ENCODE data around the gene LPCAT3. TPM values are rescaled to one million over a fixed set of nuclear protein-coding genes. Genes with fewer than 3 reads are reported as not detected.

The LPCAT3 gene
- total and polyA plus RNA-seq, 3 experiments from 2014 or later = 20.4 to 25.5 (median 22.1) TPM

GRCh38 chr12:6958609-6959057, 59.6 kb downstream of the LPCAT3 start:
- ChIA-PET POLR2A (interaction anchor here (1.0 to 13.3 kb wide), 8 partner anchors 11 to 143 kb away, joined by 3 to 481 read pairs (median 5); partner anchors contain the start of genes ATN1, C12orf57, ENO2 and PTPN6), CTCF (interaction anchor here (1.2 to 13.3 kb wide), 9 partner anchors 10 to 155 kb away, joined by 3 to 815 read pairs (median 7); partner anchors contain the start of genes C12orf57, C1RL, PTPN6 and RNU7-1)
- Histone ChIP-seq H3K9me3 (ENCODE audit: low read length) (no peaks in the 10 kb centered on the region), H3K4me3 (ENCODE audit: low read length) (peak overlapping the region; percentile 54), H3K27me3 (ENCODE audit: insufficient read depth, low read length, poor library complexity, severe bottlenecking) (no peaks in the 10 kb centered on the region), H3K4me1 (ENCODE audit: insufficient read depth, low read length) (peaks cover 92% of the 10 kb centered on the region), H3K27ac (ENCODE audit: low read depth, low read length) (peak overlapping the region; percentile 65), H3K36me3 (ENCODE audit: insufficient read depth, low read length) (peaks cover 48% of the 10 kb centered on the region)
- H3K4me3 Mint-ChIP-seq = peak overlapping the region; percentile 76 to 94 (median 91)
- peak in 1 of 5 donors; percentile 49 for DNase-seq
- H3K27me3 Mint-ChIP-seq = no peaks in the 10 kb centered on the region
- H3K36me3 Mint-ChIP-seq = peaks cover 11 to 68% (median 11%) of the 10 kb centered on the region in 3 donors
- H3K9me3 Mint-ChIP-seq = peaks cover 0 to 3% (median 0%) of the 10 kb centered on the region in 5 donors
- H3K4me1 Mint-ChIP-seq = peaks cover 83 to 89% (median 83%) of the 10 kb centered on the region in 3 donors
- H3K27ac Mint-ChIP-seq = peak overlapping the region; percentile 94 to 100 (median 98)

- H3K9me3 ChIP-seq (ENCODE audit: low read length) = no peaks in the 10 kb centered on the region
- H3K27me3 ChIP-seq (ENCODE audit: insufficient read depth, low read length, poor library complexity, severe bottlenecking) = no peaks in the 10 kb centered on the region
- peak overlapping the region; percentile 65 for H3K27ac ChIP-seq (ENCODE audit: low read depth, low read length)
- H3K36me3 Mint-ChIP-seq = peaks cover 11 to 73% (median 11%) of the 10 kb centered on the region in 3 donors
- POLR2A ChIA-PET = interaction anchor here (0.9 to 13.3 kb wide), 7 partner anchors 10 to 144 kb away, joined by 3 to 481 read pairs (median 4); partner anchors contain the start of genes ATN1, C12orf57, ENO2 and PTPN6
- no peaks in the 10 kb centered on the region for H3K27me3 Mint-ChIP-seq
- peaks cover 94% of the 10 kb centered on the region for H3K4me1 ChIP-seq (ENCODE audit: insufficient read depth, low read length)
- peaks cover 48% of the 10 kb centered on the region for H3K36me3 ChIP-seq (ENCODE audit: insufficient read depth, low read length)
- DNase-seq = peak in 1 of 5 donors; percentile 50
- CTCF ChIA-PET = interaction anchor here (1.2 to 13.3 kb wide), 9 partner anchors 8 to 155 kb away, joined by 3 to 815 read pairs (median 6); partner anchors contain the start of genes C12orf57, C1RL, PTPN6 and RNU7-1
- H3K4me1 Mint-ChIP-seq = peaks cover 85 to 95% (median 89%) of the 10 kb centered on the region in 3 donors
- peaks cover 0 to 3% (median 0%) of the 10 kb centered on the region in 5 donors for H3K9me3 Mint-ChIP-seq
- peak overlapping the region; percentile 54 for H3K4me3 ChIP-seq (ENCODE audit: low read length)
- peak overlapping the region; percentile 76 to 94 (median 91) for H3K4me3 Mint-ChIP-seq
- peak overlapping the region; percentile 94 to 100 (median 98) for H3K27ac Mint-ChIP-seq
Observed at GRCh38 chr12:6957741-6958608, 60.3 kb downstream of the LPCAT3 start.

DNA sequence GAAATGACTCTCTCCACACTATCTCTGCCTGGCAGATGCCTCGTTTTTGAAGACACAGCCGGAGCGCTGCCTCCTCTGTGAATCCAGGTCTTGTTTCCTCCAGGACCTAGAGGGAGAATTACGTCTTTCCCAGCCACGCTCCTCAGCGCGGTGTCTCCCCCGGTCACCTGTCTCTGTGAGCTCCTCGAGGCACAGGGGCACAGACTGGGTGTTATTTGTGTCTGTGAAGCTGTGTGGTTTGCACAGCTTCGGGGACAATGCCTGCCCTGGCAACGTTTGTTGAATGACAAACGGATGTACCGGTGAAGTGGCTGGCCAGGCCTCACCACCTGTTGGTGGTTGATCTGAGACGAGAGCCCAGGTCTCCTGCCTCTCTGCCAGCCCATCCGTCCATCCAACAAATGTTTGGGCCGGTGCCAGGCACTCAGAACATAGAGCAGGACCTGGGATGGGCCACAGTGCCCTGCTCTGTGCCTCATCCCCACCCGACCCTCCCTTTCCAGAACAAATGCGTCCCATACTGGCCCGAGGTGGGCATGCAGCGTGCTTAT, 61.0 kb downstream of the LPCAT3 start:
- H3K4me1 ChIP-seq (ENCODE audit: insufficient read depth, low read length) = peaks cover 87% of the 10 kb centered on the region
- H3K4me3 ChIP-seq (ENCODE audit: low read length) = no peak overlapping the region
- H3K4me3 Mint-ChIP-seq = peak overlapping the region; percentile 65 to 99 (median 93)
- peak in 4 of 5 donors; percentile 50 to 68 (median 56) for DNase-seq
- peaks cover 11 to 81% (median 15%) of the 10 kb centered on the region in 3 donors for H3K36me3 Mint-ChIP-seq
- peak overlapping the region; percentile 94 to 100 (median 98) for H3K27ac Mint-ChIP-seq
- POLR2A ChIA-PET = interaction anchor here (0.9 to 13.3 kb wide), 3 partner anchors 10 to 84 kb away, joined by 3 to 481 read pairs (median 13); partner anchors contain the start of genes C12orf57, PTPN6, RNU7-1 and SPSB2
- peaks cover 88 to 100% (median 88%) of the 10 kb centered on the region in 3 donors for H3K4me1 Mint-ChIP-seq
- H3K27ac ChIP-seq (ENCODE audit: low read depth, low read length) = peak overlapping the region; percentile 54
- CTCF ChIA-PET = interaction anchor here (0.9 to 13.3 kb wide), 9 partner anchors 7 to 156 kb away, joined by 3 to 815 read pairs (median 5); partner anchors contain the start of genes C12orf57, C1RL, PTPN6 and RNU7-1
- H3K27me3 Mint-ChIP-seq = no peaks in the 10 kb centered on the region
- peaks cover 48% of the 10 kb centered on the region for H3K36me3 ChIP-seq (ENCODE audit: insufficient read depth, low read length)
- no peaks in the 10 kb centered on the region for H3K9me3 ChIP-seq (ENCODE audit: low read length)
- no peaks in the 10 kb centered on the region for H3K27me3 ChIP-seq (ENCODE audit: insufficient read depth, low read length, poor library complexity, severe bottlenecking)
- H3K9me3 Mint-ChIP-seq = peaks cover 0 to 3% (median 0%) of the 10 kb centered on the region in 5 donors

GRCh38 chr12:6956021-6956727, 62.1 kb downstream of the LPCAT3 start:
- DNase-seq = peak in 3 of 5 donors; percentile 37 to 72 (median 47)
- Mint-ChIP-seq H3K27me3 (no peaks in the 10 kb centered on the region), H3K9me3 (peaks cover 0 to 3% (median 0%) of the 10 kb centered on the region in 5 donors), H3K4me1 (peaks cover 78 to 90% (median 78%) of the 10 kb centered on the region in 3 donors), H3K27ac (peak overlapping the region; percentile 92 to 100 (median 98)), H3K36me3 (peaks cover 10 to 83% (median 16%) of the 10 kb centered on the region in 3 donors), H3K4me3 (peak overlapping the region; percentile 65 to 99 (median 93))
- CTCF ChIA-PET = interaction anchor here (0.9 to 13.3 kb wide), 7 partner anchors 9 to 157 kb away, joined by 3 to 815 read pairs (median 5); partner anchors contain the start of genes C12orf57, PTPN6, RNU7-1 and TPI1
- H3K4me1 ChIP-seq (ENCODE audit: insufficient read depth, low read length) = peaks cover 77% of the 10 kb centered on the region
- peak overlapping the region; percentile 7 for H3K4me3 ChIP-seq (ENCODE audit: low read length)
- peaks cover 48% of the 10 kb centered on the region for H3K36me3 ChIP-seq (ENCODE audit: insufficient read depth, low read length)
- POLR2A ChIA-PET = interaction anchor here (0.6 to 13.3 kb wide), 4 partner anchors 8 to 76 kb away, joined by 3 to 481 read pairs (median 4); partner anchors contain the start of genes C12orf57, PTPN6 and RNU7-1
- no peaks in the 10 kb centered on the region for H3K27me3 ChIP-seq (ENCODE audit: insufficient read depth, low read length, poor library complexity, severe bottlenecking)
- H3K27ac ChIP-seq (ENCODE audit: low read depth, low read length) = peak overlapping the region; percentile 54
- H3K9me3 ChIP-seq (ENCODE audit: low read length) = no peaks in the 10 kb centered on the region

DNA sequence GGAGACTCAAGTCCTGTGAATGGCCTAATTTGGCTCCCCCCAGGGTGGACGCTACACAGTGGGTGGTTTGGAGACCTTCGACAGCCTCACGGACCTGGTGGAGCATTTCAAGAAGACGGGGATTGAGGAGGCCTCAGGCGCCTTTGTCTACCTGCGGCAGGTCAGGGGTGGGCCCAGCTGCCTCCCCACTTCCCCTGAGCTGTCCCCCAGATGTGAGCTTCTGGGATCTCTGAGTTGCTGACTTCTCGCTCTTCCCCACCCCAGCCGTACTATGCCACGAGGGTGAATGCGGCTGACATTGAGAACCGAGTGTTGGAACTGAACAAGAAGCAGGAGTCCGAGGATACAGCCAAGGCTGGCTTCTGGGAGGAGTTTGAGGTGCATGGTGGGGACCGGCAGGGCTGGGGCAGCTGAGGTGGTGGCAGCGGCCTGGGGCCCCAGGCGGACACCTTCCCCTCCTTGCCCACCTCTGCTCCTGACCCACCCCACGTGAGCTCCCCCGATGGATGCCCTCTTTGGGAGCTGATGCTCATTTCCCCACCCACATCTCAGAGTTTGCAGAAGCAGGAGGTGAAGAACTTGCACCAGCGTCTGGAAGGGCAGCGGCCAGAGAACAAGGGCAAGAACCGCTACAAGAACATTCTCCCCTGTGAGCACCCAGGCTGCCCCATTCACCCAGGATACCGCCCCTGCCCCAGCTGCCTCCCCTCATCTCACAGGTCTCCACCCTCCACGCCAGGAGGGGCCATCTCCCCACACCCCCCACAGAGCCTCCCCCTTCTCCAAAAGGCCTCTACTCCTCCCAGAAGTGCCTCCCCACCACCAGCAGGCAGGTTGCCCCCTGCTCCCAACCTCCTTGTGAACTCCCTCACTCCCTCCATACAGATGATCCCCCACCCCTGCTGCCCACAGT, 62.9 kb downstream of the LPCAT3 start:
- H3K4me3 ChIP-seq (ENCODE audit: low read length) = peak overlapping the region; percentile 88
- peaks cover 42% of the 10 kb centered on the region for H3K36me3 ChIP-seq (ENCODE audit: insufficient read depth, low read length)
- Mint-ChIP-seq H3K4me1 (peaks cover 77 to 89% (median 77%) of the 10 kb centered on the region in 3 donors), H3K4me3 (peak overlapping the region; percentile 95 to 99 (median 99)), H3K36me3 (peaks cover 9 to 79% (median 16%) of the 10 kb centered on the region in 3 donors), H3K27ac (peak overlapping the region; percentile 94 to 100 (median 98)), H3K9me3 (peaks cover 0 to 3% (median 0%) of the 10 kb centered on the region in 5 donors), H3K27me3 (no peaks in the 10 kb centered on the region)
- no peaks in the 10 kb centered on the region for H3K9me3 ChIP-seq (ENCODE audit: low read length)
- peak in 1 of 5 donors; percentile 45 for DNase-seq
- H3K27me3 ChIP-seq (ENCODE audit: insufficient read depth, low read length, poor library complexity, severe bottlenecking) = no peaks in the 10 kb centered on the region
- ChIA-PET POLR2A (interaction anchor here (0.6 to 13.3 kb wide), 4 partner anchors 8 to 75 kb away, joined by 3 to 481 read pairs (median 4); partner anchors contain the start of genes C12orf57, PTPN6 and RNU7-1), CTCF (interaction anchor here (1.6 to 13.3 kb wide), 4 partner anchors 9 to 32 kb away, joined by 5 to 815 read pairs (median 12); partner anchors contain the start of genes C12orf57, PTPN6 and RNU7-1)
- H3K27ac ChIP-seq (ENCODE audit: low read depth, low read length) = peak overlapping the region; percentile 68
- H3K4me1 ChIP-seq (ENCODE audit: insufficient read depth, low read length) = peaks cover 76% of the 10 kb centered on the region
